HCT116 (cell line): ENCODE measurements around the gene CEBPB. TPM values are rescaled to one million over a fixed set of nuclear protein-coding genes. Genes with fewer than 3 reads are reported as not detected.

Source experiments
- ATAC-seq: fragments of 200-7000 bp; cut with Tn5 transposase; 2 replicates; pipeline ENCODE4 v1.9.1; 2020; ENCODE audit warnings: mild to moderate bottlenecking, moderate library complexity
- BruUV-seq: library from RNA; stranded (reverse); fragments of 400-500 nt; replicated peaks from 2 replicates; lab custom pipeline; 2021; lab: Mats Ljungman, UMichigan
- CTCF ChIA-PET: fragments of 300-600 bp; sonication (Branson Sonifier 250); formaldehyde crosslinking; loops from one replicate; lab custom pipeline; 2021; ENCODE audit warnings: antibody characterized with exemption; lab: Charles Lee
- POLR2A ChIA-PET: fragments of 300-600, 350-600 bp; sonication (Branson Sonifier 250); formaldehyde crosslinking; loops from one replicate; lab custom pipeline; 2021; ENCODE audit warnings: antibody characterized with exemption; lab: Charles Lee
- RAD21 ChIA-PET, 2 experiments: fragments of 300-600 bp; sonication (Branson Sonifier 250); formaldehyde crosslinking; loops; one replicate each; lab custom pipeline; 2023; ENCODE audit warnings: low total read pairs in 2 of 2; ENCODE audit not compliant: uncharacterized antibody in 2 of 2, unreplicated experiment in 2 of 2, low non-redundant PET in 1 of 2; lab: Charles Lee
- DNase-seq: peaks from one replicate; pipeline ENCODE4 v3.0.0-alpha.2; 2010; ENCODE audit warnings: low read depth, low spot score
- H2AFZ ChIP-seq: fragments of 200-600 bp; shearing (Covaris generic), sonication (generic); 2 replicates; pipeline ENCODE4 v1.6.1; 2017; ENCODE audit warnings: low read depth, mixed run types, mixed read lengths, antibody characterized with exemption, low read length; ENCODE audit not compliant: poor library complexity, severe bottlenecking
- H3K27ac ChIP-seq: 2 replicates; pipeline ENCODE4 v1.5.1; 2012; ENCODE audit warnings: low read depth, low read length
- H3K27me3 ChIP-seq: fragments of 200-600 bp; sonication (generic); 2 replicates; pipeline ENCODE4 v1.6.1; 2016; ENCODE audit warnings: mixed run types, low read length, mixed read lengths; ENCODE audit not compliant: insufficient read depth
- H3K36me3 ChIP-seq, 2 experiments: fragments of 200-500 bp in 1 of 2; fragments of 200-600 bp in 1 of 2; sonication (Bioruptor generic) in 1 of 2; sonication (generic) in 1 of 2; 2 replicates each; pipeline versions ENCODE4 v1.5.1 to v1.6.1; 2014 to 2016; ENCODE audit warnings: low read length in 2 of 2, inconsistent platforms in 1 of 2, mixed read lengths in 1 of 2, mixed run types in 1 of 2; ENCODE audit not compliant: insufficient read depth in 2 of 2, control insufficient read depth in 1 of 2
- H3K4me1 ChIP-seq, 2 experiments: fragments of 200-600 bp in 1 of 2; sonication (generic) in 1 of 2; 2 replicates each; pipeline versions ENCODE4 v1.5.1 to v1.6.1; 2012 to 2017; ENCODE audit warnings: low read length in 2 of 2, inconsistent platforms in 1 of 2, mild to moderate bottlenecking in 1 of 2, mixed read lengths in 1 of 2, mixed run types in 1 of 2, moderate library complexity in 1 of 2; ENCODE audit not compliant: insufficient read depth in 2 of 2, control insufficient read depth in 1 of 2
- H3K4me2 ChIP-seq: fragments of 200-600 bp; sonication (generic); 2 replicates; pipeline ENCODE4 v1.6.1; 2017; ENCODE audit warnings: mixed run types, low read length, mixed read lengths
- H3K4me3 ChIP-seq, 2 experiments: fragments of 200-600 bp in 1 of 2; sonication (generic) in 1 of 2; replicated peaks in 1 of 2; 2 replicates each; pipeline ENCODE4 v1.5.1; 2011 to 2016; ENCODE audit warnings: low read length in 2 of 2, control low read depth in 1 of 2, low read depth in 1 of 2, mild to moderate bottlenecking in 1 of 2, mixed read lengths in 1 of 2, mixed run types in 1 of 2
- H3K79me2 ChIP-seq: fragments of 200-600 bp; sonication (generic); 2 replicates; pipeline ENCODE4 v1.6.1; 2017; ENCODE audit warnings: mild to moderate bottlenecking, mixed run types, low read length, moderate library complexity, mixed read lengths; ENCODE audit not compliant: insufficient read depth
- H3K9ac ChIP-seq: fragments of 200-600 bp; sonication (generic); 2 replicates; pipeline ENCODE4 v1.6.1; 2016; ENCODE audit warnings: low read length, mixed read lengths
- H3K9me2 ChIP-seq: fragments of 200-600 bp; sonication (generic), shearing (Covaris generic); 2 replicates; pipeline ENCODE4 v1.6.1; 2017; ENCODE audit warnings: mixed run types, mild to moderate bottlenecking, moderate library complexity; ENCODE audit not compliant: insufficient read depth
- H3K9me3 ChIP-seq, 2 experiments: fragments of 200-500 bp in 1 of 2; fragments of 200-600 bp in 1 of 2; sonication (Bioruptor generic) in 1 of 2; sonication (generic) in 1 of 2; 2 replicates each; pipeline ENCODE4 v1.6.1; 2014 to 2017; ENCODE audit warnings: low read length in 2 of 2, mixed read lengths in 2 of 2, inconsistent platforms in 1 of 2, low read depth in 1 of 2, mild to moderate bottlenecking in 1 of 2, mixed run types in 1 of 2, moderate library complexity in 1 of 2; ENCODE audit not compliant: control insufficient read depth in 1 of 2, insufficient read depth in 1 of 2
- H4K20me1 ChIP-seq: fragments of 200-600 bp; sonication (generic), shearing (Covaris generic); 2 replicates; pipeline ENCODE4 v1.6.1; 2017; ENCODE audit warnings: mixed run types, mild to moderate bottlenecking, moderate library complexity; ENCODE audit not compliant: insufficient read depth
- ATF3 ChIP-seq: IDR thresholded peaks from 2 replicates; pipeline ENCODE4 v1.6.1; 2012
- CBX3 ChIP-seq: IDR thresholded peaks from 2 replicates; pipeline ENCODE4 v1.6.1; 2012; ENCODE audit warnings: low read depth
- CEBPB ChIP-seq: IDR thresholded peaks from 2 replicates; pipeline ENCODE4 v1.6.1; 2012; ENCODE audit warnings: low read depth
- EZH2phosphoT487 ChIP-seq: fragments of 200-600 bp; IDR thresholded peaks from 2 replicates; pipeline ENCODE4 v1.6.1; 2018; ENCODE audit warnings: antibody characterized with exemption, borderline replicate concordance
- FOSL1 ChIP-seq: IDR thresholded peaks from 2 replicates; pipeline ENCODE4 v1.6.1; 2012; ENCODE audit warnings: low read depth
- MAX ChIP-seq: IDR thresholded peaks from 2 replicates; pipeline ENCODE4 v1.6.1; 2012
- POLR2A ChIP-seq: IDR thresholded peaks from 2 replicates; pipeline ENCODE4 v1.7.0; 2011; ENCODE audit warnings: borderline replicate concordance; ENCODE audit not compliant: insufficient read depth, insufficient read length; ENCODE audit errors: extremely low read depth
- RAD21 ChIP-seq: IDR thresholded peaks from 2 replicates; pipeline ENCODE4 v1.6.1; 2012; ENCODE audit warnings: low read depth, mild to moderate bottlenecking
- SP1 ChIP-seq: IDR thresholded peaks from 2 replicates; pipeline ENCODE4 v1.6.1; 2012; ENCODE audit warnings: low read depth
- SRF ChIP-seq: IDR thresholded peaks from 2 replicates; pipeline ENCODE4 v1.6.1; 2012; ENCODE audit warnings: low read depth
- TCF7L2 ChIP-seq: IDR thresholded peaks from 2 replicates; pipeline ENCODE4 v1.7.0; 2011; ENCODE audit warnings: borderline replicate concordance, inconsistent platforms; ENCODE audit not compliant: insufficient read depth, insufficient read length; ENCODE audit errors: extremely low read depth
- YY1 ChIP-seq: IDR thresholded peaks from 2 replicates; pipeline ENCODE4 v1.6.1; 2011; ENCODE audit warnings: low read length, low read depth, moderate library complexity, mild to moderate bottlenecking; ENCODE audit not compliant: insufficient replicate concordance; ENCODE audit errors: extremely low read depth
- ZFX ChIP-seq: fragments of 450-650 bp; IDR thresholded peaks from 2 replicates; pipeline ENCODE4 v1.6.1; 2017
- ZNF274 ChIP-seq: fragments of 200-500 bp; sonication (Bioruptor generic); IDR thresholded peaks from 2 replicates; pipeline ENCODE4 v1.6.1; 2014; ENCODE audit warnings: mild to moderate bottlenecking, low read depth, low read length, inconsistent platforms
- intact Hi-C: fragments of 100-400 bp; cut with micrococcal nuclease; formaldehyde crosslinking; loops from 2 replicates; pipeline ENCODE4 v1.10.0; 2022
- total RNA-seq: library from RNA; stranded (reverse); gene quantifications from one replicate; pipeline ENCODE4 v1.2.1, GENCODE V29; 2021; ENCODE audit not compliant: unreplicated experiment

The CEBPB gene
- total RNA-seq, 1 experiment from 2014 or later, result 113 TPM

GRCh38 chr20:50217207-50217949, 26.7 kb downstream of the CEBPB start:
- ChIA-PET CTCF (no interaction called here), POLR2A (no interaction called here), RAD21 (interaction anchor here in 1 of 2 experiments (0.7 kb wide), 1 partner anchor 247 kb away, joined by 3 read pairs; no protein-coding TSS in a partner anchor)
- Histone ChIP-seq H3K27me3 (no peaks in the 10 kb centered on the region), H3K27ac (no peak overlapping the region), H3K36me3 (no peaks in the 10 kb centered on the region), H3K79me2 (no peaks in the 10 kb centered on the region), H3K9ac (no peak overlapping the region), H3K4me2 (no peak overlapping the region), H3K4me3 (no peak overlapping the region), H3K4me1 (peaks cover 4% of the 10 kb centered on the region in 2 experiments; a peak in 2 of 4 replicates)
- no peak for ATAC-seq
- no TSS peak for BruUV-seq
- TF ChIP-seq POLR2A (no peak), SP1 (no peak), FOSL1 (no peak), YY1 (no peak), CEBPB (no peak), TCF7L2 (no peak), ATF3 (no peak), SRF (no peak)
- TF ChIP-seq, all 23 proteins: peak for 0
- Histone ChIP-seq H3K9me3 (no peaks in the 10 kb centered on the region), H3K9me2 (no peaks in the 10 kb centered on the region), H2AFZ (no peak overlapping the region), H4K20me1 (no peaks in the 10 kb centered on the region)
- no peak for DNase-seq
- intact Hi-C loops, result no loop called here

- TF ChIP-seq SRF (no peak), CBX3 (no peak), FOSL1 (no peak), POLR2A (no peak), EZH2phosphoT487 (no peak), MAX (no peak), ZNF274 (no peak), ZFX (no peak), RAD21 (no peak)
- Histone ChIP-seq H3K9ac (no peak overlapping the region), H2AFZ (no peak overlapping the region), H3K27ac (no peak overlapping the region), H3K9me2 (no peaks in the 10 kb centered on the region), H4K20me1 (no peaks in the 10 kb centered on the region), H3K4me3 (no peak overlapping the region), H3K4me2 (no peak overlapping the region), H3K9me3 (no peaks in the 10 kb centered on the region; a peak in 1 of 4 replicates), H3K4me1 (peaks cover 4% of the 10 kb centered on the region in 2 experiments; a peak in 2 of 4 replicates), H3K79me2 (no peaks in the 10 kb centered on the region), H3K27me3 (no peaks in the 10 kb centered on the region), H3K36me3 (no peaks in the 10 kb centered on the region)
- intact Hi-C loops, result no loop called here
- ChIA-PET CTCF (no interaction called here), POLR2A (no interaction called here), RAD21 (no interaction called here)
- no peak for ATAC-seq
- BruUV-seq, result no TSS peak
- no peak for DNase-seq
These were observed 28.4 kb downstream of the CEBPB start for GRCh38 chr20:50218987-50219435.
